ENCODE results near the gene FLVCR2. TPM values are rescaled to one million over a fixed set of nuclear protein-coding genes. Genes with fewer than 3 reads are reported as not detected.

The FLVCR2 gene
- total and polyA plus RNA-seq, 2 of the 13 experiments (the other 11 are each of a cell fraction or from before 2014, with no cell fraction given), result 9.9 to 10.5 TPM

GRCh38 chr14:75578102-75578785 lies at the start of gene FLVCR2 (continued):
- no peak for TF ChIP-seq MLXIP (CRISPR knock-in tag; IDR thresholded peaks at IDR 0.05; ENCODE audit: borderline replicate concordance)
- no peak for TF ChIP-seq ZBTB8A (CRISPR knock-in tag; IDR thresholded peaks at IDR 0.05; ENCODE audit: borderline replicate concordance, low read depth)
- TF ChIP-seq SRY (CRISPR knock-in tag; IDR thresholded peaks at IDR 0.05), result no peak
- TF ChIP-seq CCAR2 (optimal IDR thresholded peaks at IDR 0.05; ENCODE audit: low read depth, low read length), result no peak
- no peak for TF ChIP-seq ZNF354B (CRISPR knock-in tag; IDR thresholded peaks at IDR 0.05)
- TF ChIP-seq ZNF841 (CRISPR knock-in tag; IDR thresholded peaks at IDR 0.05; ENCODE audit: borderline replicate concordance), result no peak
- peak; percentile 93 for TF ChIP-seq HNRNPLL (IDR thresholded peaks at IDR 0.05; ENCODE audit: low read depth, low read length, poor library complexity, severe bottlenecking)
- no peak for TF ChIP-seq POLR2A (IDR thresholded peaks at IDR 0.05; ENCODE audit: insufficient read depth in 1 of 2, low read depth in 2 of 2, low read length in 2 of 2)
- no peak for TF ChIP-seq KLF12 (CRISPR knock-in tag; IDR thresholded peaks at IDR 0.05; ENCODE audit: borderline replicate concordance)
- TF ChIP-seq NFRKB (IDR thresholded peaks at IDR 0.05), result no peak
- TF ChIP-seq FLYWCH1 (CRISPR knock-in tag; IDR thresholded peaks at IDR 0.05), result no peak
- no peak for TF ChIP-seq ZSCAN29 (CRISPR knock-in tag; conservative IDR thresholded peaks at IDR 0.05)
- TF ChIP-seq JARID2 (CRISPR knock-in tag; IDR thresholded peaks at IDR 0.05; ENCODE audit: insufficient replicate concordance), result no peak
- 0 out of 2 replicates have a peak, but pooled peaks have one; percentile 18 for TF ChIP-seq GATAD2A (CRISPR knock-in tag; IDR thresholded peaks at IDR 0.05)
- TF ChIP-seq CTCF (CRISPR knock-in tag; IDR thresholded peaks at IDR 0.05), result no peak
- TF ChIP-seq SALL2 (CRISPR knock-in tag; IDR thresholded peaks at IDR 0.05), result 0 out of 2 replicates have a peak, but pooled peaks have one; percentile 45
- TF ChIP-seq ARNTL (CRISPR knock-in tag; IDR thresholded peaks at IDR 0.05), result peak; percentile 29; the same call in 1 of the 2 replicates
- TF ChIP-seq GFI1 (CRISPR knock-in tag; IDR thresholded peaks at IDR 0.05; ENCODE audit: borderline replicate concordance), result no peak
- TF ChIP-seq BATF2 (CRISPR knock-in tag; IDR thresholded peaks at IDR 0.05), result no peak
- no peak for TF ChIP-seq MAFG (CRISPR knock-in tag; IDR thresholded peaks at IDR 0.05)
- 0 out of 2 replicates have a peak, but pooled peaks have one; percentile 12 for TF ChIP-seq SP4 (CRISPR knock-in tag; IDR thresholded peaks at IDR 0.05)
- 0 out of 2 replicates have a peak, but pooled peaks have one; percentile 24 for TF ChIP-seq ZNF761 (CRISPR knock-in tag; conservative IDR thresholded peaks at IDR 0.05)
- TF ChIP-seq ZFP91 (CRISPR knock-in tag; IDR thresholded peaks at IDR 0.05; ENCODE audit: borderline replicate concordance), result peak; percentile 31; the same call in 1 of the 2 replicates
- no peak for TF ChIP-seq FOXA1 (IDR thresholded peaks at IDR 0.05)
- no peak for TF ChIP-seq FOXA1 (CRISPR knock-in tag; IDR thresholded peaks at IDR 0.05)

All from HepG2 (cell line).